Keratinocyte (primary cell): Measurements from ENCODE around the gene LAMA3. TPM values are rescaled to one million over a fixed set of nuclear protein-coding genes. Genes with fewer than 3 reads are reported as not detected.

Source experiments
- DNase-seq: peaks from one replicate; pipeline ENCODE4 v3.0.0-alpha.2; 2011; ENCODE audit warnings: low read depth, missing footprints, low spot score
- FAIRE-seq: peaks from 2 replicates; lab custom pipeline; 2011; peaks lifted over from hg19 to GRCh38; lab: Jason Lieb, UNC
- H2AFZ ChIP-seq: 2 replicates; pipeline ENCODE4 v1.6.0; 2012; ENCODE audit warnings: low read length, control low read depth, inconsistent platforms; ENCODE audit not compliant: control insufficient read depth
- H3K27ac ChIP-seq: 2 replicates; pipeline ENCODE4 v1.5.1; 2011; ENCODE audit warnings: low read length; ENCODE audit not compliant: control insufficient read depth, insufficient read depth
- H3K27me3 ChIP-seq: 3 replicates; pipeline ENCODE4 v1.6.0; 2011; ENCODE audit warnings: low read length; ENCODE audit not compliant: control insufficient read depth, insufficient read depth; ENCODE audit errors: extremely low read depth
- H3K36me3 ChIP-seq, 2 experiments: 2 replicates in 1 of 2; 3 replicates in 1 of 2; pipeline ENCODE4 v1.5.1; 2011; ENCODE audit warnings: low read length in 2 of 2, mild to moderate bottlenecking in 1 of 2; ENCODE audit not compliant: control insufficient read depth in 2 of 2, insufficient read depth in 2 of 2; ENCODE audit errors: extremely low read depth in 1 of 2
- H3K4me1 ChIP-seq: 3 replicates; pipeline ENCODE4 v1.5.1; 2011; ENCODE audit warnings: low read length; ENCODE audit not compliant: control insufficient read depth, insufficient read depth; ENCODE audit errors: extremely low read depth
- H3K4me2 ChIP-seq: 3 replicates; pipeline ENCODE4 v1.6.0; 2011; ENCODE audit warnings: low read depth, low read length; ENCODE audit not compliant: control insufficient read depth, insufficient read depth; ENCODE audit errors: extremely low read depth
- H3K4me3 ChIP-seq, 3 experiments: fragments of 200-600 bp in 1 of 3; sonication (generic) in 1 of 3; 2 replicates in 2 of 3; 3 replicates in 1 of 3; pipeline ENCODE4 v1.5.1; 2011 to 2016; ENCODE audit warnings: low read length in 3 of 3, mild to moderate bottlenecking in 3 of 3, control low read depth in 2 of 3, inconsistent platforms in 1 of 3, low read depth in 1 of 3, mixed read lengths in 1 of 3, mixed run types in 1 of 3, moderate library complexity in 1 of 3; ENCODE audit not compliant: control insufficient read depth in 2 of 3, insufficient read depth in 2 of 3; ENCODE audit errors: extremely low read depth in 1 of 3
- H3K79me2 ChIP-seq: 2 replicates; pipeline ENCODE4 v1.6.0; 2012; ENCODE audit warnings: low read length; ENCODE audit not compliant: control insufficient read depth, insufficient read depth
- H3K9ac ChIP-seq: 3 replicates; pipeline ENCODE4 v1.6.0; 2011; ENCODE audit warnings: low read length; ENCODE audit not compliant: control insufficient read depth, insufficient read depth; ENCODE audit errors: extremely low read depth
- H3K9me1 ChIP-seq: 3 replicates; pipeline ENCODE4 v1.6.0; 2011; ENCODE audit warnings: low read length; ENCODE audit not compliant: control insufficient read depth, insufficient read depth; ENCODE audit errors: extremely low read depth
- H3K9me3 ChIP-seq: 2 replicates; pipeline ENCODE4 v1.5.1; 2012; ENCODE audit warnings: low read depth, low read length; ENCODE audit not compliant: control insufficient read depth
- H4K20me1 ChIP-seq: 3 replicates; pipeline ENCODE4 v1.6.0; 2011; ENCODE audit warnings: low read length; ENCODE audit not compliant: control insufficient read depth, insufficient read depth; ENCODE audit errors: extremely low read depth
- EZH2 ChIP-seq: IDR thresholded peaks from one replicate; pipeline ENCODE4 v1.6.1; 2012; ENCODE audit warnings: inconsistent platforms, mild to moderate bottlenecking, low read length, moderate library complexity
- dilution Hi-C: fragments of 300-500 bp; cut with MboI; formaldehyde crosslinking; loops from one replicate; pipeline ENCODE4 v1.7.0; 2020; ENCODE audit warnings: low sequenced_read_pairs; ENCODE audit not compliant: extremely low pct_ligation_motif_present
- polyA plus RNA-seq, 5 experiments: library from polyadenylated mRNA; depleted of rRNA in 3 of 5; stranded (reverse) in 3 of 5; stranded (forward) in 1 of 5; unstranded in 1 of 5; fragments of >200 nt; gene quantifications; 1 replicate in 1 of 5; 2 replicates in 3 of 5; 3 replicates in 1 of 5; pipeline versions ENCODE4 v1.2.1 to v1.2.3, GENCODE V29; 2011 to 2012; ENCODE audit warnings: missing spikeins in 2 of 5, low read depth in 1 of 5, low replicate concordance in 1 of 5
- TF ChIP-seq, protein P1 (sequence below), 3 experiments: IDR thresholded peaks in 1 of 3; conservative IDR thresholded peaks in 1 of 3; optimal IDR thresholded peaks in 1 of 3; 2 replicates in 2 of 3; 3 replicates in 1 of 3; pipeline versions ENCODE3 to v1.5.1; 2011; ENCODE audit warnings: low read length in 3 of 3, mild to moderate bottlenecking in 3 of 3, moderate library complexity in 2 of 3, control low read depth in 1 of 3, inconsistent platforms in 1 of 3; ENCODE audit not compliant: insufficient read depth in 2 of 3; ENCODE audit errors: extremely low read depth in 1 of 3

The LAMA3 gene
- polyA plus RNA-seq, 1 donor (not counting 4 experiments of a cell fraction or from before 2014, with no cell fraction given) = 1,944 TPM

DNA sequence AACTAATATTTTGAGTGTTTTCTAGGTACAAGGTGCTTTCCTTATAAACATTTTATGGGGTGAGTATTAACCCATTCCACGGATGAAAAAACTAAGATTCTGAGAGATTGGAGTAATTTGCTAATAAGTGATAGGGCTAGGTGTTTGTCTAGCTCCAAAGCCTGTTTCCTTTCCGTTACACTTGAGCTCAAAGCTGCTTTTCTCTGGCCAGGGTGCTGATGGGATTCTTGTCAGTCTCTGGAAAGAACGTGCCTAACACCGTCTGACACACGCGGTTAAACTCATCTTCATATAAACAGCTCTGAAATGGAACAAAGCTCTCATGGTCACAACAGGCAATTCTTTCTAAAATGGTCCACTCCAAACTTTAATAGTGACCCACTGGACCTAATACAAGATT lies 24.6 kb upstream of the LAMA3 start:
- no peaks in the 10 kb centered on the region for H4K20me1 ChIP-seq
- FAIRE-seq (no peak), DNase-seq (no peak)
- H3K27ac ChIP-seq = no peak overlapping the region
- no peaks in the 10 kb centered on the region for H3K9me1 ChIP-seq
- no peak overlapping the region for H3K9ac ChIP-seq
- dilution Hi-C loops = no loop called here
- H2AFZ ChIP-seq = no peak overlapping the region
- H3K4me1 ChIP-seq = peaks cover 5% of the 10 kb centered on the region
- TF ChIP-seq, protein P1, sequence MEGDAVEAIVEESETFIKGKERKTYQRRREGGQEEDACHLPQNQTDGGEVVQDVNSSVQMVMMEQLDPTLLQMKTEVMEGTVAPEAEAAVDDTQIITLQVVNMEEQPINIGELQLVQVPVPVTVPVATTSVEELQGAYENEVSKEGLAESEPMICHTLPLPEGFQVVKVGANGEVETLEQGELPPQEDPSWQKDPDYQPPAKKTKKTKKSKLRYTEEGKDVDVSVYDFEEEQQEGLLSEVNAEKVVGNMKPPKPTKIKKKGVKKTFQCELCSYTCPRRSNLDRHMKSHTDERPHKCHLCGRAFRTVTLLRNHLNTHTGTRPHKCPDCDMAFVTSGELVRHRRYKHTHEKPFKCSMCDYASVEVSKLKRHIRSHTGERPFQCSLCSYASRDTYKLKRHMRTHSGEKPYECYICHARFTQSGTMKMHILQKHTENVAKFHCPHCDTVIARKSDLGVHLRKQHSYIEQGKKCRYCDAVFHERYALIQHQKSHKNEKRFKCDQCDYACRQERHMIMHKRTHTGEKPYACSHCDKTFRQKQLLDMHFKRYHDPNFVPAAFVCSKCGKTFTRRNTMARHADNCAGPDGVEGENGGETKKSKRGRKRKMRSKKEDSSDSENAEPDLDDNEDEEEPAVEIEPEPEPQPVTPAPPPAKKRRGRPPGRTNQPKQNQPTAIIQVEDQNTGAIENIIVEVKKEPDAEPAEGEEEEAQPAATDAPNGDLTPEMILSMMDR (optimal IDR thresholded peaks at IDR 0.05 in 1 of 3, IDR thresholded peaks at IDR 0.05 in 1 of 3, conservative IDR thresholded peaks at IDR 0.05 in 1 of 3; ENCODE audit: extremely low read depth in 1 of 3, insufficient read depth in 2 of 3, low read length in 3 of 3) = no peak
- TF ChIP-seq EZH2 = no peak
- H3K36me3 ChIP-seq = no peaks in the 10 kb centered on the region
- no peak overlapping the region for H3K4me3 ChIP-seq
- no peaks in the 10 kb centered on the region for H3K9me3 ChIP-seq
- peaks cover 12% of the 10 kb centered on the region for H3K27me3 ChIP-seq
- no peaks in the 10 kb centered on the region for H3K79me2 ChIP-seq
- no peak overlapping the region for H3K4me2 ChIP-seq

DNA sequence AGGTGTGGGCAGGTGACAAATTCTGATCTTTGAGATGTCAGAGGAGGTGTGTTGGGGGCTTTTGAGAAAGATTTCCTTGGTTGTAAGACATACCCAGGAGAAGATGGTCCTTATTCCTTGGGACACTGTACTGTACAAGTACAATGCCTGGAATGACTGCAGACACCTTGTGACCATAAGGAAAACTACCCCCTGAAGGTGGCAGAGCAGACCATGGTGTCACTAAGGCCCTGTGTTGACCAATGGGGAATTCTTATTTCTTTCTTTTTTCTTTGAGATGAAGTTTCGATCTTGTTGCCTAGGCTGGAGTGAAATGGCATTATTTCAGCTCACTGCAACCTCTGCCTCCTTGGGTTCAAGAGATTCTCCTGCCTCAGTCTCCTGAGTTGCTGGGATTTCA lies 22.1 kb upstream of the LAMA3 start:
- no peaks in the 10 kb centered on the region for H3K9me1 ChIP-seq
- H3K4me3 ChIP-seq = no peak overlapping the region
- H3K27me3 ChIP-seq = peaks cover under 1% of the 10 kb centered on the region
- H4K20me1 ChIP-seq = no peaks in the 10 kb centered on the region
- no peak overlapping the region for H3K9ac ChIP-seq
- H3K79me2 ChIP-seq = no peaks in the 10 kb centered on the region
- FAIRE-seq = no peak
- no peak overlapping the region for H2AFZ ChIP-seq
- TF ChIP-seq, protein P1 (optimal IDR thresholded peaks at IDR 0.05 in 1 of 3, IDR thresholded peaks at IDR 0.05 in 1 of 3, conservative IDR thresholded peaks at IDR 0.05 in 1 of 3; ENCODE audit: extremely low read depth in 1 of 3, insufficient read depth in 2 of 3, low read length in 3 of 3) = peak in 1 of 3 experiments; percentile 26
- TF ChIP-seq EZH2 = no peak
- dilution Hi-C loops = no loop called here
- H3K9me3 ChIP-seq = no peaks in the 10 kb centered on the region
- DNase-seq = no peak
- no peaks in the 10 kb centered on the region for H3K36me3 ChIP-seq
- H3K4me1 ChIP-seq = peaks cover 1% of the 10 kb centered on the region
- no peak overlapping the region for H3K27ac ChIP-seq
- H3K4me2 ChIP-seq = no peak overlapping the region
